HG03108 (cell line): ENCODE data around the gene IZUMO2.

Experiments used
- ATAC-seq: cut with Tn5 transposase; IDR thresholded peaks from one replicate; pipeline ENCODE4 v1.9.1; 2021; ENCODE audit warnings: moderate library complexity; ENCODE audit not compliant: unreplicated experiment

Gene IZUMO2

DNA sequence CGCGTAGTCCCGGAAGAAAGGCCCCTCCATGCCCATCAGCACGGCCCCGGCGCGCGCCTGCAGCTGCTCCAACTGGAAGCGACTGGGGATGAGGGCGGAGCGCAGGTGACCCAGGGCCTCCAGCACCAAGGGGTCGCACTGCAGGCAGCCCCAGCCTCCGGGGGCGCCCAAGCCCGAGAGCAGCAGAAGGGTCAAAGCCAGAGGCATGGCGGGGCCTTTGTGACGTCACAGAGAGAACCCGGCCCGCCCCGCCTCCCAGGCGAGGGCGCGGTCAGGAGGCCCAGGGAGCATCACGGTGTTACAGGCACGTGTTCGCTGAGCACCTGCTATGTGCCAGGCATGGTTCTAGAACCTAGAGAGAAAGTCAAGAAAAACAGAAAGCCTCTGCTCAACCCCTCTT lies at the start of gene IZUMO2:
Gene IZUMO2, minus strand, starts transcription at position 294 of the 400 bp plus-strand sequence. Its CDS starts 87 bp downstream, at position 207.
- no peak for ATAC-seq

DNA sequence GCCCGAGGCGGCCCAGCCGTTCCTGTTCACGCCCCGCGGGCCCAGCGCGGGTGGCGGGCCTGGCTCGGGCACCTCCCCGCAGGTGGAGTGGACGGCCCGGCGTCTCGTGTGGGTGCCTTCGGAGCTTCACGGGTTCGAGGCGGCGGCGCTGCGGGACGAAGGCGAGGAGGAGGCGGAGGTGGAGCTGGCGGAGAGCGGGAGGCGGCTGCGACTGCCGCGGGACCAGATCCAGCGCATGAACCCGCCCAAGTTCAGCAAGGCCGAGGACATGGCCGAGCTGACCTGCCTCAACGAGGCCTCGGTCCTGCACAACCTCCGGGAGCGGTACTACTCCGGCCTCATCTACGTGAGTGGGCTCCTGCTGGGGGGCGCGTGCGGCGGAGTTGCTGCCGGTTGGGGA lies 47.3 kb upstream of the IZUMO2 start:
- ATAC-seq = no peak

DNA sequence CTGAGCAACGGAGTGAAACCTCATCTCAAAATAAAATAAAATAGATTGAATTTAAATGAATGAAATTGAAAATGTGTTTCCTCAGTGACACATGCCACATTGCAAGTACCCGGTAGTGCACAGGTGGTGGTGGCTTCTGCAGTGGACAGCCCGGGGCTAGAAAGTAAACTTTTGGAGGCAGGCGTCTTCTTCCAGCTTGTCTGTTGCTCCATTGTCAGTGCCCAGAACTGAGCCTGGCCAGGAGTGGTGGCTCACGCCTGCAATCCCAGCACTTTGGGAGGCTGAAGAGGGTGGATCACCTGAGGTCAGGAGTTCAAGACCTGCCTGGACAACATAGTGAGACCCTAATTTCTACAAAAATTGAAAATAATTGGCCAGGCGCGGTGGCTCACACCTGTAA lies 46.0 kb upstream of the IZUMO2 start:
- ATAC-seq = no peak

DNA sequence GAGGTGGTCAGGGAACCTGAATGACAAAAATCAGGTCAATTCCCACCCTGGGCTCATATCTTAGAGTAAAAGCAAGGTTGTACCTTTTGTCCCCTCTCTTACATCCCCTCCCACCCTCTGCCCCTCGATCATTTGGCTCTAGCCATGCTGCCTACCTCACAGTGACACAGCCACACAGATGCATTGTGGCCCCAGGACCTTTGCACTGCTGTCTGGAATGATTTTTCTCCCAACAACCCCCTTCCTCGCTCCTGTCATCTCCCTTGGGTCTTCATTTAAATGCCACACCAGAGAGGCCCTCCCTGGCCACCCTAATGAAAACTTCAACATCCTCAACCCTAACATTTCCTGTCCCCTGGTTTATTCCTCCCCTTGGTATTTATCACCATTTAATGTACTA lies 44.6 kb upstream of the IZUMO2 start:
- no peak for ATAC-seq

DNA sequence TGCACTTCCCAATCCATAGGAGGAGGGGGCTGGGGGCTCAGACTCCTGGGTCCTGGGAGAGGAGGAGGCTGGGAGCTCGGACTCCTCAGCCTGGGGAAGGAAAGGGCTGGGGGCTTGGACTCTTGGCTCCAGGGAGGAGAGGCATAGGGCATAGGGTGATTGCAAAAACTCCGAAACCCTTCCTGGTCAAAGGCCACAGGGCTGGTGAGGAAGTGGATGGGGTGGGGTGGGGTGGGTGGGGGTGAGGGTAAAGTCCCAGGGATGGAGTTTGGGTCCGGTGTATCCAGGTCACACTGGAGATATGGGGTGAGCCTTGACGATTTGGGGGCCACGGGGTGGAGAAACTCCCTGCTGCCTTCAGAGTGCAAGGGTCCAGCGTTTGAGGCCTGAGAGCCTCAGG lies 43.1 kb upstream of the IZUMO2 start:
- ATAC-seq = no peak

DNA sequence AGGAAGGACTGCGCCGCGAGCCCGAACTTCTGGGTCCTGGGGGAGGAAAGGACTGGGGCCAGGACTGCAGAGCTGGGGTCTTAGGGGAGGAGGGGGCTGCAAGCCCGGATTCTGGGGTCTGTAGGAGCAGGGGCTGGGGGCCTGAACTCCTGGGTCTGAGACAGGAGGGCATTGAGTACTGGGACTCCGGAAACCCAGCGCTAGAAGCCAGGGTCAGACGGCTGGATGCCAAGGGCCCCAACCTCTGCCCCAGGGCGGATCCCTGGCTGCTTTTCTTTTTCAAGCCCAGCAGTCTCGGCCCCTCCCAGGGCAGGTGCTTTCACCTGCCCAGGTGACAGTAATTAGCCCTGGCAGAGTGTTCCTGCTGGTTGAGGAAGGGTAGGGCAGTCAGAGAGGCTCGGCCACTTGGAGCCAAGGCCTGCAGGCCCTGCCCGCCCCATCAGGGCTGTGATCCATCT lies 42.6 kb upstream of the IZUMO2 start:
- ATAC-seq = no peak

DNA sequence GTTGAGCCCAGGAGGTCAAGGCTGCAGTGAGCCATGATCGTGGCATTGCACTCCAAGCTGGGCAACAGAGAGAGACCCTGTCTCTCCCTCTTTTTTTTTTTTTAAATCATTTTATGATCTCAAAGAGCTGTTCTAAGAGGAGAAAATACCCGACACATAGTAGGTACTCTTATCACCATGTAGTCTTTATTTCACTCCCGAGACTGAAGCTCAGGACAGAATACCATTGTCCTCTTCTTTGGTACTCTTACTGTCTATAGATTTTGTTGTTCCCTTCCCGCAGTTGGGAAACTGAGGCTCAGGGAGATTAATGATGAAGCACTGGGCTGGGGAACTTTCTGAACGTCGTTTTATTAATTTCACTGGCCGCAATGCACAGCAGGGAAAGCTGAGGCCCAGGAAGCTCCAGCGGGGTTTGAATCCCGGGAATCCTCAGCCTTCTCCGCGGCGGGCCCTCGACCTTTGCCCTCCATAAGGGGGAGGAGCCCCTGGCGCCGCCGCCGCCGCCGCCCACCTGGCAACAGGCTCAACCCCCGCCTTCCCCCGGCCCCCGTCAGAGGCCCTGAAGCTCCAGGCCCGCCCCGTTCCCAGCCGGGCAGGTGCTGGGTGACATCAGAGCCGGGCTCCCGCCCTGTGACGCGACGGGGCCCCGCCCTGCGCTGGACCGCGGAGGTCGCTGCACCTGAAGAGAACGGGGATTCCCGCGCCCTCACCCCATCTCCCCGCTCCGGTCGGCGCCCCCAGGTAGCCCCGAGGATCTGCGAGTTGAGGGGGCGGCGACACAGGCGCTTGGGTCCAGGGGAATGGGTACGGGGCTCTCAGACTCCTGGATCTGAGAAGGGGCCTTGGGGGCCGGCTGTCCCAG lies 42.0 kb upstream of the IZUMO2 start:
- no peak for ATAC-seq

DNA sequence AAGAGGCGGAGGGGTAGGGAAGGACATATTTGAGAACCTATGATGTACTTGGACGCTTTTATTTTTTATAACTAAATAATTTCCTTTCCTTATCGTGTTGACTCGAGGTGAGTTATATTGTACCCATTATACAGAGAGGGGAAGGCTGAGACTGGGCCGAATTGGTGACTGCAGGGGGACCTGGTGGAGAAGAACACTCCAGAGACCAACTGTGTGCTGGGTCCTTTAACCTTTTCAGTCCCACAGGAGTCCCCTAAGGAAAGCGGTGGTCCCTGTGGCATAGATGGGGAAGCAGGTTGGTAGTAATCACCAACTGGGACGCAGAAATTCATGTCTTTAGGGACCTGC lies 41.0 kb upstream of the IZUMO2 start:
- no peak for ATAC-seq

DNA sequence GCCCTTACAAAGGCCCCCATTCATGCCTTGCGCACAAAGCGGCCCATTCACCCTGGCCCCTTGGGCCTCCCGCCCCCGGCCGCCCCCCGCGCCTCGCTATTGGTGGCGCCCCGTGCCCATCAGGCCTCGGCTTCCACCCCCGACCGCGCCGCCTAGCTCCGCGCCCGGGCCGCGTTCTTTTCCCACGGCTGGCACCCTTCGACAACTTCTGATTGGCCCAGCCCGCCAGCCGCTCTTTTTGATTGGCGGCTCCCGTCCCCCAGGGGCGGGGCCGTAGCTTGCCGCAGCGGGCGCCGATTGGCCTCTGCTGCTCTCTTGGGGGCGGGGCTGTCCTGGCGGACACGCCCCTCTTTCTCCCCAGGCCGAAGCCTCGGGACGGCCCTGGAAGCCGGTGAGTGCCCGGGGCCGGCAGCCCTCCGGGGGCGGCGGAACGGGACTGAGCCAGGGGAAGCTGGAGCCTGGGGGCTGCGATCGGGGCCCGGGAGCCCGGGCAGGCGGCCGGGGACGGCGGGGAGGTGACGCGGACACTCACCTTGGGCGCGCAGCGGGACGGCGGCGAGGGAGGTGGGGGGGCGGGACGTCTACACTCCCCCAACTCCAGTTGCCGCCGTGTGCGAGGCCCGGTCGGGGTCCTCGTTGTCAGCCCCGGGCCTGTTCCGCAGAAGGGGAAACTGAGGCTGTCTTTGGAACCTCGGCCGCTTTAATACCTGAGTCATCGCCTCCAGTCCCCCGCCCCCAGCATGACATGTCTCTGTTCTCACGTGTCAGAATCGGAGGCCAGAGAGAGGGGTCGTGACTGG lies 40.4 kb upstream of the IZUMO2 start, which contains the start of gene MYH14:
Gene MYH14, plus strand, starts transcription at position 342 of the 800 bp plus-strand sequence. CDS start 6,744 bp downstream, outside the sequence.
- ATAC-seq = no peak

DNA sequence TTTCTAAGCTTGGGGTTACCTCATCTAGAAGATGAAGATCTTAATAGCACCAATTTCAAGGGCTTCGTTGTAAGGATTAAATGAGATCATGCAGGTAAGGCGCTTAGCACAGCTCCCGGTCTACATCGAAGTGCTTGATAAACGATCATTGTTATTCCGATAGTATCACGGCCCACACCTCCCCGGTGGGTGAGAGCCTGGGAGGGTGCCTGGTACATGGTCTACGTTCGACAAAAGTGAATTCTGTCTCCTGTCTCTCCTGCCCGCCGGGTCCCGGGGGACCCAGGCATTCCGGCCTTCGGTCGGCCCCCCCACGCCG lies 39.8 kb upstream of the IZUMO2 start:
- no peak for ATAC-seq

DNA sequence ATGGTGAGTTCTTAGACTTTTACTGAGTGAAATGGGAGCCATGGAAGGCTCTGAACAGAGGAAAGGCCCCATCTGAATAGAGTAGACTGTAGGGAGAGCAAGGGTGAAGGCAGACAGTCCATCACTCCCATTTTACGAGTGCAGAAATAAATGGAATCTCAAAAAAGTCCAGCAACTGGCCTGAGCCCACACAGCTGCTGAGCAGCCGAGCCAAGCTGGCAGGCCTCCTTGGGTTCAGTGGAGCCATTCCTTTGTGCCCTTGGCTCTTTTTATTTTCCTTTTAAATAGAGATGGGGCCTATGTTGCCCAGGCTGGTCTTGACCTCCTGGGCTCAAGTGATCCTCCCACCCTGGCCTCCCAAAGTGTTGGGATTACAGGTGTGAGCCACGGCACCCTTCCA lies 39.3 kb upstream of the IZUMO2 start:
- ATAC-seq = no peak

DNA sequence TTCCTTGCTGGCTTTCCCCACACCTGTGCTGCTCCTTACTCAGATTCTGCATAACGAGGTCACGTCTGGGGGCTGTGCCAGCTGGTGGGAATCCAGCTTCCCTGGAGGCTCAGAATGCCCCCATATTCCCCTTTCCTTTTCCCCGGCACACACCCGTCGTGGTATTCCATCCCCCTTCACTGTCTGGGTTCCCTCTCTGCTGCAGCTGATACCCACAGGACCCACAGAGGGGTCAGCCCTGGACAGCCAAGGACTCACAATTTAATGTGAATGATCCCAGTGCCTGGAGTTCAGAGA lies 36.1 kb upstream of the IZUMO2 start:
- no peak for ATAC-seq

DNA sequence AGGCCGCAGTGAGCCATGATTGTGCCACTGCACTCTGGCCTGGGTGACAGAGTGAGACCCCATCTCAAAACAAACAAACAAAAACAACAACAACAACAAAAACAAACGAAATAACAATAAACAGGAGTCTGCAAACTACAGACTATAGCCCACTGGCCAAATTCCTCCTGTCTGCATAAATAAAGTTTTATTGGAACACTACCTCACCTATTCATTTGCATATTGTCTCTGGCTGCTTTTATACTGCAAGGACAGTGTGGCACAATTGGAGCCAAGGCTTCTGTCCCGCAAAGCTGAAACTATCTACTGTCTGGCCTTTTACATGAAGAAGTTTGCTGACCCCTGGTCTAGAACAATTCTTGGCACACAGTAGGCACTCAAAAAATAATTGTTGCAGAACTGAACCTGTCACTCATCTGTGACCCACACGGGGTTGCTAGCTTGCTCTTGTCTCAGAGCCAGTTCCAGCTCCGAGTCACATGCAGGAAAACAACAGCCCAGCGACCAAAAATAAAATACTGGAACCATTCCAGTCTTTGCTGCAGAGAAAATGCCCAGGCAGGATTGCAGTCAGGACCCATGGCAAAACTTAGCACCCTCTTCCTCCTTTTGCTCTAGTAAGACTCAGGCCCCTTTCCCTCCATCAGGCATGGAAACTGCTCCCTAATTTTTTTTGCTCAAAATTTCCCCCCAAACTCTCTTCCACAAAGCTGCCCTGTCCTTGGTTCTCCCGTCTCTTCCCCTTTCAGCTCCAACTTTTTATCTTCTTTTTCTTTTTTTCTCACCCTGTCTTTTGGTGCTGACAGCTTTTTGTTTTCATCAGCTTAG lies 35.6 kb upstream of the IZUMO2 start:
- ATAC-seq = no peak

DNA sequence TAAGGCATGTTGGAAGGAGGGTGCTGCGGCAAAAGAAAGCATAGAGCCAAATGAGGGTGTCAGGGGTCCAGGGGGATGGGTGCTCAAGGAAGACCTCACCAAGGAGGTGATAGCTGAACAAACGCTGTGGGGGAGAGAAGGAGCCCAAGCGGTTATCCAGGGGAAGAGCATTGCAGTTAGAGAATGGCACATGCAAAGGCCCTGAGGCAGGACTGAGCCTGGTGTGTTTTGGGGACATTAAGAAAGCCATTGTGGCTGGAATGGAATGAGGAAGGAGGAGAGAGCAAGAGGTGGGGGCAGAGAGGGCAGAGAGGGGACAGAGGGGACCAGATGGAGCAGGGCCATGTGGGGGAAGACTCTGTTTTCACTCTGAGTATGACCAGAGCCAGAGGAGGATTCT lies 34.3 kb upstream of the IZUMO2 start:
- no peak for ATAC-seq

DNA sequence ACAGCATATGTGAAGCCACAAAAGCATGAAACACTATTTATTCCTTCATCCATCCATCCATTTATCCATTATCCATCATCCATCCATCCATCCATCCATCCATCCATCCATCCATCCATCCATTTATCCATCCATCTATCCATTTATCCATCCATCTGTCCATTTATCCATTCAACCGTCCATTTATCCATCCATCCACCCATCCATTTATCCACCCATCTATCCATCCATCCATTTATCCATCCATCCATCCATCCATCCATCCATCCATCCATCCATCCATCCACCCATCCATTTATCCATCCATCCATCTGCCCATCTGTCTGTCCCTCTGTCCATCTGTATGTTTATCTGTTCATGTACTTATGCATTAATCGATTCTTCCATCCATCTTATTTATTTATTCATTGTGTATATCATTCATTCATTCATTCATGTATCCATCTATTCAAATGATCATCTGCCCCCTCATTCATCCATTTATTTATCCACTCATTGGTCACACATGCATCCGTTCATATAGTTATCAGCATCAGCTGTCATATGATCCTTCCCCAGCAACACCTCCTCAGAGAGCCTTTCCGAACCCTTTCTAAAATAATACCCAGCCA lies 33.3 kb upstream of the IZUMO2 start:
- ATAC-seq = no peak

DNA sequence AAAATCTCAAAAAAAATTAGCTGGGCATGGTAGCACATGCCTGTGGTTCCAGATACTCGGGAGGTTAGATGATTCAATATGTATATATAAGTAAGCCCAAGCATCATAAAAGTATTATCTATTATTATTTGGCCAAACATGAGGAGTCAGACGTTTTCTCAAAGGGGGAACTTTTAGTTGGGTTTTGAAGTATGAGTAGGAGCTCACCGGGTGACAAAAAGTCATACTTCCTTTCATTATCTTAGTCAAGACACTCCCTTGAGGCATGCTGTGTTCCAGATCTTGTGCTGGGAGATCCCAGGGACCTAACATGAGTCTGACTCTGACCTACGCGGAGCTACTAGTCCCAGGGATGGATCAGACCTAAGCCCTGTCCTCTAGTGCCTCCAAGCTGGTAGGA lies 32.1 kb upstream of the IZUMO2 start:
- no peak for ATAC-seq

DNA sequence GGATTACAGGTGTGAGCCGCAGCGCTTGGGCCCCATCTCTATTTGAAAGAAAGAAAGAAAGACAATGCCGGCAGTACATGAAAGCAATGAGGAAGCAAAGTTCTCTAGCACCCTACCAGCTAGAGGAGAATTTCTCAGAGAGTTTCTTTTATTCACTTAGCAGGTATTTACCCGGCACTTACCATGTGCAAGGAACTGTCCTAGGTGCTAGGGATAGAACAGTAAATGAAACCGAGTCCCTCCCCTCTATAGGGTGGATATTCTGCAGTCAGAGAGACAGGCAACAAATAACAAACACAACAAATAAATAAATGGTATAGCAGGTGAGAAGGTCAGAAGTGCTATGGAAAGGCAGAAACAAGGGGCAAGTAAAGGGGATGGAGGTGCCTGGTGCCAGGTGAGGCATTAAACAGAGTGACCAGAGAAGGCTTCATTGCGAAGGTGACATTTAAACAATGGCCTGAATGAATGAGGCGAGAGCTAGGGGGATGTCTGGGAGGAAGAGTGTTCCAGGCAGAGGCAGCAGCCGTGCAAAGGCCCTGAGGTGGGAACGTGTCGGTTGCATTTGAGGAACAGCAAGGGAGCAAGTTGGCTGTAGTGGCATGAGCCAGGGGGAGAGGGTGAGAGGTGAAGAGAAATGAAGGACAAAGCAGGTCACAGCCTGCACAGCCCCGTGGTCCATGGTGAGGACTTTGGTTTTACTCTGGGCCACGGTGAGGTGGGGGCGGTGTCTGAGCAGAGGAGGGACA lies 29.6 kb upstream of the IZUMO2 start:
- no peak for ATAC-seq

DNA sequence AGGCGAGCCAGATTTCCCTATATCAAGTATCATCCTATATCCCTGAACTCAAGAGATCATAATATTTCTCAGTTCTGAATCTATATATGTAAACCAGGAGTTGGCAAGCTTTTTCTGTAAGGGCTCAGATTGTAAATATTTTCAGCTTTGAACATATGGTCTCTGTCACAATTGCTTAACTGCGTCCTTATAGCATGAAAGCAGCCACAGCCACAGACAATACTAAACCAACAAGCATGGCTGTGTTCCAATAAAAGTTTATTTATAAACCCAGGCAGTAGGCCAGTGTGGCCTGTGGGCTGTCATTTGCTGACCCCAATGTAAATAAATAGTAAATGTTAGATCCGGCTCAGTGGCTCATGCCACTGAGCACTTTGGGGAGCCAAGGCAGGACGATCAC lies 28.1 kb upstream of the IZUMO2 start:
- ATAC-seq = no peak

DNA sequence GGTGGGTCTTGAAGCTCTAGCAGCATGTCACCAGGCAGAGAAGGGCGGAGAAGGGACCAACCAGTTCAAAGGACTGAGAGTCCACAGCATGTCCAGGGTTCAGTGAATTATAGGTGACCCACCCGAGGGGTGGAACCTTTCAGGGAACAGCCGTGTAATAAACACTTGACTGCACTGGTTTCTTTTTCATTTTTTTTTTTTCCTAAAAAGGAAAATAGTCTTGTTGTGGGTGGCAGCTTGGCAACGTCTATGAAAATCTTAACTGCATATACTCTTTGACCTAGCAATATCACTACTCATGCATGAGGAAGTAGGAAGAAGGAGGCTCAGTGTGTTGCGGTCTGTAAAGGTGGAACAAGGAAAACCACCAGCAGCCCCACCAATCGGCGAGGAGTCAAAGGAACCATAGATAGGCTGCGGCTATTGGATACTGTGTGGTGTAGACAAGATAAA lies 27.4 kb upstream of the IZUMO2 start:
- no peak for ATAC-seq

DNA sequence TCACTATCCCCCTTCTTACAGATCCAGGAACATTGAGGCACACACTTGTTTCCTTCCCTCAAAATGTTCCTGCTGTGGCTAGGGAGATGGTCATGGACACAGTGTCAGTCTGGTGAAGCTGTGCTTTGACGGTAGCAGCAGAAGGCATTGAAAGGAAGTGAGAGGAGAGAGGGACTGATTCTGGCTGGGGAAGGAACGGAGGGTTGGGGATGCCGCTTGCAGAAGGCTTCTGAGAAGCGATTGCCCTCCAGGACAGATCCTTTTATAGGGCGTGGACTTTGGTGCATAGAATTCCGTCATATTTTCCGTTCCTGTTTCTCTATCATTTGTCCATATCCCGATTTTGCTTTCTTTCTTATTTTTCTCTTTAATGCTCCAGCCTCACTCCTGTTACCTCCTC lies 26.2 kb upstream of the IZUMO2 start:
- no peak for ATAC-seq
